GM21576 (cell line): ENCODE data around the gene TECPR2.

Experiments
- ATAC-seq: cut with Tn5 transposase; IDR thresholded peaks from one replicate; pipeline ENCODE4 v1.9.1; 2021; ENCODE audit warnings: mild to moderate bottlenecking, moderate library complexity; ENCODE audit not compliant: unreplicated experiment

Gene TECPR2

GRCh38 chr14:102371361-102371760 lies 8.6 kb downstream of the TECPR2 start:
- ATAC-seq: no peak

- no peak for ATAC-seq
Observed at GRCh38 chr14:102373110-102373509, 10.4 kb downstream of the TECPR2 start.

GRCh38 chr14:102374264-102374663 lies 11.5 kb downstream of the TECPR2 start:
- ATAC-seq: no peak

- ATAC-seq: no peak
Observed at GRCh38 chr14:102375119-102375518, 12.4 kb downstream of the TECPR2 start.

GRCh38 chr14:102377696-102378095 lies 15.0 kb downstream of the TECPR2 start:
- no peak for ATAC-seq

- ATAC-seq: no peak
Observed at GRCh38 chr14:102378830-102379229, 16.1 kb downstream of the TECPR2 start.

GRCh38 chr14:102387086-102387485 lies 24.3 kb downstream of the TECPR2 start:
- no peak for ATAC-seq

- ATAC-seq: no peak
Observed at GRCh38 chr14:102389246-102389645, 26.5 kb downstream of the TECPR2 start.

GRCh38 chr14:102390064-102390855 lies 27.5 kb downstream of the TECPR2 start:
- ATAC-seq: no peak

GRCh38 chr14:102392506-102392905 lies 29.8 kb downstream of the TECPR2 start:
- no peak for ATAC-seq

GRCh38 chr14:102394717-102395375 lies 32.1 kb downstream of the TECPR2 start:
- no peak for ATAC-seq

GRCh38 chr14:102396521-102396920 lies 33.8 kb downstream of the TECPR2 start:
- ATAC-seq: no peak

- no peak for ATAC-seq
Observed at GRCh38 chr14:102403028-102403427, 40.3 kb downstream of the TECPR2 start.

- no peak for ATAC-seq
Observed at GRCh38 chr14:102407258-102407657, 44.5 kb downstream of the TECPR2 start.

- no peak for ATAC-seq
Observed at GRCh38 chr14:102408724-102409123, 46.0 kb downstream of the TECPR2 start.

GRCh38 chr14:102415671-102416070 lies 52.9 kb downstream of the TECPR2 start:
- ATAC-seq: no peak

- no peak for ATAC-seq
Observed at GRCh38 chr14:102417001-102417431, 54.3 kb downstream of the TECPR2 start.

GRCh38 chr14:102417646-102418045 lies 54.9 kb downstream of the TECPR2 start:
- no peak for ATAC-seq

GRCh38 chr14:102418169-102418852 lies 55.6 kb downstream of the TECPR2 start:
- no peak for ATAC-seq

- no peak for ATAC-seq
Observed at GRCh38 chr14:102418853-102419240, 56.1 kb downstream of the TECPR2 start.

GRCh38 chr14:102419276-102419675 lies 56.5 kb downstream of the TECPR2 start:
- no peak for ATAC-seq

GRCh38 chr14:102419716-102420115 lies 57.0 kb downstream of the TECPR2 start:
- ATAC-seq: no peak
